ENCODE results near the gene ADAT3. TPM values are rescaled to one million over a fixed set of nuclear protein-coding genes. Genes with fewer than 3 reads are reported as not detected.

Gene ADAT3
- total and polyA plus RNA-seq, 2 donors (not counting 1 experiment from before 2014, with no cell fraction given): 5.3 to 13.4 TPM

GRCh38 chr19:1917146-1917545 lies 11.9 kb downstream of the ADAT3 start:
- peaks cover 2% of the 10 kb centered on the region for H3K4me1 Mint-ChIP-seq
- H3K27me3 ChIP-seq (replicated peaks in 1 of 4; ENCODE audit: control extremely low read depth in 1 of 4, control insufficient read depth in 3 of 4, insufficient read depth in 4 of 4, low read length in 3 of 4): no peaks in the 10 kb centered on the region
- H4K20me1 ChIP-seq (ENCODE audit: control insufficient read depth, insufficient read depth, low read length, poor library complexity, severe bottlenecking): peaks cover 41% of the 10 kb centered on the region
- H2AFZ ChIP-seq (ENCODE audit: insufficient read depth, low read depth, low read length, poor library complexity, severe bottlenecking): no peak overlapping the region
- no peak overlapping the region for H3K4me3 ChIP-seq (ENCODE audit: control extremely low read depth in 1 of 5, extremely low read depth in 1 of 5, insufficient read depth in 1 of 5, low read depth in 2 of 5, low read length in 4 of 5)
- H3K79me2 ChIP-seq (ENCODE audit: control insufficient read depth, insufficient read depth, low read length): peaks cover 37% of the 10 kb centered on the region
- intact Hi-C loops (cut with micrococcal nuclease): no loop called here
- H3K9ac ChIP-seq (ENCODE audit: low read length): no peak overlapping the region
- TF ChIP-seq CTCF (IDR thresholded peaks at IDR 0.05) (no peak), EZH2 (IDR thresholded peaks at IDR 0.05; ENCODE audit: borderline replicate concordance, insufficient read depth, low read depth, low read length, poor library complexity, severe bottlenecking) (no peak)
- no peak overlapping the region for H3K4me3 Mint-ChIP-seq
- DNase-seq: no peak
- H3K27ac ChIP-seq (ENCODE audit: low read length in 2 of 2): no peak overlapping the region
- H3K4me1 ChIP-seq (ENCODE audit: control insufficient read depth in 2 of 2, insufficient read depth in 2 of 2, low read length in 2 of 2): peaks cover 0 to 7% of the 10 kb centered on the region in 2 donors
- no peaks in the 10 kb centered on the region for H3K9me3 Mint-ChIP-seq (ENCODE audit: insufficient read depth)
- no peak overlapping the region for H3K4me2 ChIP-seq (replicated peaks; ENCODE audit: low read depth, low read length, poor library complexity, severe bottlenecking)
- WGBS (ENCODE audit: insufficient coverage): 65% methylated on average over 16 of the region's 17 CpGs
- H3K27me3 Mint-ChIP-seq: no peaks in the 10 kb centered on the region
- ChIA-PET POLR2A (no interaction called here), CTCF (no interaction called here)
- peaks cover 2 to 49% of the 10 kb centered on the region in 2 experiments for H3K36me3 ChIP-seq (replicated peaks in 1 of 2; ENCODE audit: control extremely low read depth in 1 of 2, control insufficient read depth in 1 of 2, extremely low read depth in 1 of 2, insufficient read depth in 2 of 2, low read length in 1 of 2)
- no peak for ATAC-seq (ENCODE audit: low read depth)
- peaks cover 0 to 3% (median 0%) of the 10 kb centered on the region in 3 donors for H3K9me3 ChIP-seq (ENCODE audit: control extremely low read depth in 1 of 3, control insufficient read depth in 2 of 3, insufficient read depth in 1 of 3, low read length in 2 of 3)
- peak overlapping the region; percentile 41 for H3K27ac Mint-ChIP-seq

- peaks cover 29% of the 10 kb centered on the region for H3K79me2 ChIP-seq (ENCODE audit: control insufficient read depth, insufficient read depth, low read length)
- 98% methylated on average over 25 of the region's 25 CpGs for WGBS (ENCODE audit: insufficient coverage)
- H3K36me3 ChIP-seq (replicated peaks in 1 of 2; ENCODE audit: control extremely low read depth in 1 of 2, control insufficient read depth in 1 of 2, extremely low read depth in 1 of 2, insufficient read depth in 2 of 2, low read length in 1 of 2): peaks cover 2 to 53% of the 10 kb centered on the region in 2 experiments
- no peaks in the 10 kb centered on the region for H3K9me3 Mint-ChIP-seq (ENCODE audit: insufficient read depth)
- intact Hi-C loops (cut with micrococcal nuclease): no loop called here
- no peak overlapping the region for H3K27ac Mint-ChIP-seq
- H2AFZ ChIP-seq (ENCODE audit: insufficient read depth, low read depth, low read length, poor library complexity, severe bottlenecking): no peak overlapping the region
- ATAC-seq (ENCODE audit: low read depth): no peak
- H3K27me3 Mint-ChIP-seq: no peaks in the 10 kb centered on the region
- DNase-seq: no peak
- H3K27ac ChIP-seq (ENCODE audit: low read length in 2 of 2): no peak overlapping the region
- no peak overlapping the region for H3K4me3 ChIP-seq (ENCODE audit: control extremely low read depth in 1 of 5, extremely low read depth in 1 of 5, insufficient read depth in 1 of 5, low read depth in 2 of 5, low read length in 4 of 5)
- H3K4me2 ChIP-seq (replicated peaks; ENCODE audit: low read depth, low read length, poor library complexity, severe bottlenecking): no peak overlapping the region
- H3K9ac ChIP-seq (ENCODE audit: low read length): no peak overlapping the region
- no peak overlapping the region for H3K4me3 Mint-ChIP-seq
- ChIA-PET CTCF (no interaction called here), POLR2A (no interaction called here)
- H3K4me1 Mint-ChIP-seq: peaks cover 2% of the 10 kb centered on the region
- H3K4me1 ChIP-seq (ENCODE audit: control insufficient read depth in 2 of 2, insufficient read depth in 2 of 2, low read length in 2 of 2): peaks cover 0 to 13% of the 10 kb centered on the region in 2 donors
- H3K27me3 ChIP-seq (replicated peaks in 1 of 4; ENCODE audit: control extremely low read depth in 1 of 4, control insufficient read depth in 3 of 4, insufficient read depth in 4 of 4, low read length in 3 of 4): no peaks in the 10 kb centered on the region
- TF ChIP-seq EZH2 (IDR thresholded peaks at IDR 0.05; ENCODE audit: borderline replicate concordance, insufficient read depth, low read depth, low read length, poor library complexity, severe bottlenecking): no peak
- no peak for TF ChIP-seq CTCF (IDR thresholded peaks at IDR 0.05)
- H3K9me3 ChIP-seq (ENCODE audit: control extremely low read depth in 1 of 3, control insufficient read depth in 2 of 3, insufficient read depth in 1 of 3, low read length in 2 of 3): peaks cover 0 to 7% (median 0%) of the 10 kb centered on the region in 3 donors
- peaks cover 34% of the 10 kb centered on the region for H4K20me1 ChIP-seq (ENCODE audit: control insufficient read depth, insufficient read depth, low read length, poor library complexity, severe bottlenecking)
Observed at GRCh38 chr19:1917926-1918325, 12.7 kb downstream of the ADAT3 start.
